Neural progenitor cell (in vitro differentiated cells): ENCODE measurements around the gene SYNRG.

ENCODE experiments used
- CTCF ChIP-seq: fragments of 200-600 bp; sonication (generic); IDR thresholded peaks from 2 replicates; pipeline ENCODE4 v1.5.1; 2017; ENCODE audit warnings: antibody characterized with exemption, mild to moderate bottlenecking
- EZH2 ChIP-seq: fragments of 200-600 bp; sonication (generic); IDR thresholded peaks from 2 replicates; pipeline ENCODE4 v1.6.1; 2017; ENCODE audit warnings: antibody characterized with exemption, mild to moderate bottlenecking, moderate library complexity

GRCh38 chr17:37567538-37567937 lies 41.7 kb downstream of the SYNRG start:
- no peak for TF ChIP-seq CTCF
- TF ChIP-seq EZH2: no peak
